CD14-positive monocyte (primary cell): ENCODE measurements around the gene WDR45. TPM values are rescaled to one million over a fixed set of nuclear protein-coding genes. Genes with fewer than 3 reads are reported as not detected.

Experiments used
- DNase-seq, 3 donors: peaks; one replicate each; pipeline ENCODE4 v3.0.0-alpha.2; 2011 to 2022
- H2AFZ ChIP-seq: 2 replicates; pipeline ENCODE4 v1.6.0; 2012; ENCODE audit warnings: mild to moderate bottlenecking, low read depth, low read length, inconsistent platforms; ENCODE audit not compliant: insufficient read depth, poor library complexity, severe bottlenecking
- H3K27ac ChIP-seq, 2 donors: 1 replicate in 1 of 2; 2 replicates in 1 of 2; pipeline ENCODE4 v1.5.1; 2012 to 2013; ENCODE audit warnings: low read length in 2 of 2, control low read depth in 1 of 2, inconsistent platforms in 1 of 2, low read depth in 1 of 2, mild to moderate bottlenecking in 1 of 2
- H3K27me3 ChIP-seq, 2 donors: one replicate each; pipeline versions ENCODE4 v1.6.0 to v1.6.1; 2011 to 2013; ENCODE audit warnings: low read length in 2 of 2; ENCODE audit not compliant: control insufficient read depth in 2 of 2, insufficient read depth in 2 of 2
- H3K36me3 ChIP-seq, 2 donors: replicated peaks in 1 of 2; 1 replicate in 1 of 2; 2 replicates in 1 of 2; pipeline versions ENCODE4 v1.5.1 to v1.6.1; 2012 to 2013; ENCODE audit warnings: low read length in 2 of 2, control low read depth in 1 of 2, inconsistent platforms in 1 of 2, mild to moderate bottlenecking in 1 of 2; ENCODE audit not compliant: insufficient read depth in 2 of 2, control insufficient read depth in 1 of 2
- H3K4me1 ChIP-seq, 2 donors: 1 replicate in 1 of 2; 2 replicates in 1 of 2; pipeline versions ENCODE4 v1.5.1 to v1.6.1; 2012 to 2013; ENCODE audit warnings: low read length in 2 of 2, control low read depth in 1 of 2, inconsistent platforms in 1 of 2, mild to moderate bottlenecking in 1 of 2, moderate library complexity in 1 of 2; ENCODE audit not compliant: insufficient read depth in 2 of 2, control insufficient read depth in 1 of 2
- H3K4me2 ChIP-seq: replicated peaks from 2 replicates; pipeline ENCODE3; 2012; ENCODE audit warnings: low read length, moderate library complexity, mild to moderate bottlenecking; ENCODE audit not compliant: poor library complexity, severe bottlenecking; ENCODE audit errors: extremely low read depth
- H3K4me3 ChIP-seq, 3 experiments: fragments of 200-600 bp in 1 of 3; sonication (generic) in 1 of 3; replicated peaks in 1 of 3; 1 replicate in 2 of 3; 2 replicates in 1 of 3; pipeline ENCODE4 v1.5.1; 2011 to 2013; ENCODE audit warnings: low read length in 3 of 3, mild to moderate bottlenecking in 3 of 3, control low read depth in 2 of 3, low read depth in 2 of 3, inconsistent platforms in 1 of 3, moderate library complexity in 1 of 3
- H3K79me2 ChIP-seq: 2 replicates; pipeline ENCODE4 v1.6.0; 2012; ENCODE audit warnings: mild to moderate bottlenecking, control low read depth, inconsistent platforms, low read length, moderate library complexity; ENCODE audit not compliant: insufficient read depth
- H3K9ac ChIP-seq: 2 replicates; pipeline ENCODE4 v1.6.0; 2017; ENCODE audit warnings: low read length, mild to moderate bottlenecking; ENCODE audit not compliant: insufficient read depth, poor library complexity, severe bottlenecking
- H3K9me3 ChIP-seq, 2 donors: replicated peaks in 1 of 2; 1 replicate in 1 of 2; 2 replicates in 1 of 2; pipeline versions ENCODE4 v1.5.1 to v1.6.1; 2012 to 2013; ENCODE audit warnings: low read length in 2 of 2, control low read depth in 1 of 2; ENCODE audit not compliant: control insufficient read depth in 1 of 2, insufficient read depth in 1 of 2
- H4K20me1 ChIP-seq: 2 replicates; pipeline ENCODE4 v1.6.0; 2012; ENCODE audit warnings: mild to moderate bottlenecking, low read length, control low read depth, moderate library complexity; ENCODE audit not compliant: insufficient read depth
- H3K27ac Mint-ChIP-seq, 7 donors: one replicate each; pipeline ENCODE4 v1.8.0; 2020; ENCODE audit warnings: mild to moderate bottlenecking in 7 of 7, mixed read lengths in 7 of 7, moderate library complexity in 6 of 7, inconsistent platforms in 2 of 7
- H3K27me3 Mint-ChIP-seq, 3 donors: one replicate each; pipeline ENCODE4 v1.8.0; 2021 to 2022; ENCODE audit warnings: low read depth in 3 of 3, mild to moderate bottlenecking in 3 of 3, mixed read lengths in 3 of 3, moderate library complexity in 3 of 3, inconsistent platforms in 1 of 3
- H3K36me3 Mint-ChIP-seq, 2 donors: one replicate each; pipeline ENCODE4 v1.8.0; 2020; ENCODE audit warnings: mixed read lengths in 2 of 2, inconsistent platforms in 1 of 2, mild to moderate bottlenecking in 1 of 2
- H3K4me1 Mint-ChIP-seq: one replicate; pipeline ENCODE4 v1.8.0; 2020; ENCODE audit warnings: mild to moderate bottlenecking, mixed read lengths
- H3K4me3 Mint-ChIP-seq, 2 donors: one replicate each; pipeline ENCODE4 v1.8.0; 2020; ENCODE audit warnings: mild to moderate bottlenecking in 2 of 2, mixed read lengths in 2 of 2, moderate library complexity in 1 of 2
- H3K9me3 Mint-ChIP-seq, 7 donors: one replicate each; pipeline ENCODE4 v1.8.0; 2020 to 2022; ENCODE audit warnings: mixed read lengths in 7 of 7, mild to moderate bottlenecking in 6 of 7, moderate library complexity in 6 of 7, inconsistent platforms in 2 of 7
- CTCF ChIP-seq: fragments of 200-600 bp; IDR thresholded peaks from one replicate; pipeline ENCODE4 v1.8.0; 2022; ENCODE audit warnings: antibody characterized with exemption, mild to moderate bottlenecking
- WGBS: methylation state at CpG from one replicate; pipeline ENCODE4 v1.1.5; 2013; ENCODE audit warnings: missing lambda C conversion rate; ENCODE audit not compliant: insufficient coverage; 5-methylcytosine and 5-hydroxymethylcytosine counted together
- intact Hi-C, 2 donors: fragments of 100-400 bp; cut with micrococcal nuclease; formaldehyde crosslinking; loops; one replicate each; pipeline versions ENCODE4 v1.15.0 to v1.15.1; 2023
- polyA plus RNA-seq, 3 donors: library from polyadenylated mRNA; depleted of rRNA in 1 of 3; unstranded in 2 of 3; stranded (reverse) in 1 of 3; fragments of 300-500 nt in 2 of 3; fragments of >200 nt in 1 of 3; fragmentation: Illumina TruSeq in 2 of 3; gene quantifications; 1 replicate in 2 of 3; 2 replicates in 1 of 3; pipeline ENCODE4 v1.2.3, GENCODE V29; 2012 to 2021

Gene WDR45
- polyA plus RNA-seq, 3 donors, result 83.1 to 207 (median 83.8) TPM

- Histone ChIP-seq H2AFZ (peak overlapping the region; percentile 79), H4K20me1 (no peaks in the 10 kb centered on the region), H3K79me2 (no peaks in the 10 kb centered on the region), H3K4me3 (peak overlapping the region; percentile 28 to 75 (median 53)), H3K9me3 (no peaks in the 10 kb centered on the region), H3K27me3 (no peaks in the 10 kb centered on the region), H3K4me2 (peak overlapping the region; percentile 77), H3K27ac (peak overlapping the region in 1 of 2 donors; percentile 73), H3K9ac (peak overlapping the region; percentile 51), H3K4me1 (peaks cover 13 to 16% of the 10 kb centered on the region in 2 donors), H3K36me3 (no peaks in the 10 kb centered on the region)
- H3K27ac Mint-ChIP-seq, result peak overlapping the region in 3 of 7 donors; percentile 25 to 95 (median 33)
- H3K9me3 Mint-ChIP-seq, result peaks cover 0 to 13% (median 0%) of the 10 kb centered on the region in 7 donors
- H3K36me3 Mint-ChIP-seq, result peaks cover 0 to 3% of the 10 kb centered on the region in 2 donors
- H3K4me1 Mint-ChIP-seq, result peaks cover 12% of the 10 kb centered on the region
- H3K27me3 Mint-ChIP-seq, result peaks cover 0 to 4% (median 0%) of the 10 kb centered on the region in 3 donors
- intact Hi-C loops, result no loop called here
- peak overlapping the region; percentile 77 to 82 for H3K4me3 Mint-ChIP-seq
- no peak for DNase-seq
- WGBS, result 0% methylated on average over 5 of the region's 9 CpGs
- no peak for TF ChIP-seq CTCF
Observed at GRCh38 chrX:49101629-49101984, 21.9 kb upstream of the WDR45 start.

GRCh38 chrX:49100704-49101628 is 21.3 kb upstream of the WDR45 start:
- Histone ChIP-seq H3K4me2 (peak overlapping the region; percentile 77), H3K27me3 (no peaks in the 10 kb centered on the region), H3K9me3 (no peaks in the 10 kb centered on the region), H3K27ac (peak overlapping the region; percentile 59 to 73), H3K4me3 (peak overlapping the region; percentile 53 to 75 (median 59)), H4K20me1 (no peaks in the 10 kb centered on the region), H3K79me2 (no peaks in the 10 kb centered on the region), H2AFZ (peak overlapping the region; percentile 79), H3K36me3 (no peaks in the 10 kb centered on the region), H3K4me1 (peaks cover 13 to 16% of the 10 kb centered on the region in 2 donors), H3K9ac (peak overlapping the region; percentile 63)
- 0% methylated on average over 27 of the region's 74 CpGs for WGBS
- Mint-ChIP-seq H3K4me3 (peak overlapping the region; percentile 82 to 89), H3K4me1 (peaks cover 12% of the 10 kb centered on the region), H3K36me3 (peaks cover 0 to 1% of the 10 kb centered on the region in 2 donors), H3K27me3 (peaks cover 0 to 4% (median 0%) of the 10 kb centered on the region in 3 donors), H3K27ac (peak overlapping the region; percentile 66 to 95 (median 87)), H3K9me3 (peaks cover 0 to 13% (median 0%) of the 10 kb centered on the region in 7 donors)
- intact Hi-C loops, result no loop called here
- DNase-seq, result peak; percentile 90 to 92 (median 91)
- TF ChIP-seq CTCF, result no peak
